Neural crest cell (in vitro differentiated cells): Measurements from ENCODE around the gene CUX1. TPM values are rescaled to one million over a fixed set of nuclear protein-coding genes. Genes with fewer than 3 reads are reported as not detected.

ENCODE experiments used
- DNase-seq: peaks from one replicate; pipeline ENCODE4 v3.0.0; 2021; ENCODE audit warnings: low read depth, mixed read lengths, low spot score
- H3K27ac Mint-ChIP-seq: one replicate; pipeline ENCODE4 v1.8.0; 2021; ENCODE audit warnings: mild to moderate bottlenecking, mixed read lengths; ENCODE audit not compliant: unreplicated experiment
- H3K27me3 Mint-ChIP-seq: 2 replicates; pipeline ENCODE4 v1.8.0; 2021; ENCODE audit warnings: low read depth, mild to moderate bottlenecking, mixed read lengths
- H3K36me3 Mint-ChIP-seq: 2 replicates; pipeline ENCODE4 v1.8.0; 2021; ENCODE audit warnings: low read depth, mild to moderate bottlenecking, mixed read lengths
- H3K4me1 Mint-ChIP-seq: 2 replicates; pipeline ENCODE4 v1.8.0; 2021; ENCODE audit warnings: mixed read lengths
- H3K4me3 Mint-ChIP-seq: one replicate; pipeline ENCODE4 v1.8.0; 2021; ENCODE audit warnings: mild to moderate bottlenecking, mixed read lengths
- H3K9me3 Mint-ChIP-seq: 2 replicates; pipeline ENCODE4 v1.8.0; 2021; ENCODE audit warnings: mixed read lengths
- CTCF ChIP-seq: fragments of 200-600 bp; sonication (generic); conservative IDR thresholded peaks from 2 replicates; pipeline ENCODE4 v1.5.0; 2021; ENCODE audit warnings: antibody characterized with exemption, mild to moderate bottlenecking
- total RNA-seq: library from RNA; stranded (reverse); gene quantifications from 2 replicates; pipeline ENCODE4 v1.2.1, GENCODE V29; 2021

Gene CUX1
- total RNA-seq, 1 donor from 2014 or later = 60.0 TPM

GRCh38 chr7:101963693-101964092, 146.3 kb downstream of the CUX1 start:
- H3K27me3 Mint-ChIP-seq = no peaks in the 10 kb centered on the region
- H3K4me3 Mint-ChIP-seq = no peak overlapping the region
- no peaks in the 10 kb centered on the region for H3K4me1 Mint-ChIP-seq
- H3K27ac Mint-ChIP-seq = no peak overlapping the region
- H3K36me3 Mint-ChIP-seq = no peaks in the 10 kb centered on the region
- no peak for DNase-seq
- H3K9me3 Mint-ChIP-seq = no peaks in the 10 kb centered on the region
- no peak for TF ChIP-seq CTCF

GRCh38 chr7:101964680-101965452, 147.4 kb downstream of the CUX1 start:
- DNase-seq = no peak
- H3K27ac Mint-ChIP-seq = peak overlapping the region; percentile 78
- H3K27me3 Mint-ChIP-seq = no peaks in the 10 kb centered on the region
- no peak overlapping the region for H3K4me3 Mint-ChIP-seq
- H3K9me3 Mint-ChIP-seq = no peaks in the 10 kb centered on the region
- H3K4me1 Mint-ChIP-seq = peaks cover 6% of the 10 kb centered on the region
- TF ChIP-seq CTCF = no peak
- no peaks in the 10 kb centered on the region for H3K36me3 Mint-ChIP-seq

GRCh38 chr7:101968720-101969466, 151.5 kb downstream of the CUX1 start:
- H3K4me3 Mint-ChIP-seq = no peak overlapping the region
- no peaks in the 10 kb centered on the region for H3K36me3 Mint-ChIP-seq
- H3K4me1 Mint-ChIP-seq = peaks cover 20% of the 10 kb centered on the region
- DNase-seq = no peak
- H3K9me3 Mint-ChIP-seq = no peaks in the 10 kb centered on the region
- no peaks in the 10 kb centered on the region for H3K27me3 Mint-ChIP-seq
- no peak for TF ChIP-seq CTCF
- no peak overlapping the region for H3K27ac Mint-ChIP-seq

GRCh38 chr7:101969997-101970585, 152.7 kb downstream of the CUX1 start:
- Mint-ChIP-seq H3K27me3 (no peaks in the 10 kb centered on the region), H3K4me1 (peaks cover 24% of the 10 kb centered on the region), H3K4me3 (no peak overlapping the region), H3K36me3 (no peaks in the 10 kb centered on the region), H3K9me3 (no peaks in the 10 kb centered on the region), H3K27ac (peak overlapping the region; percentile 15)
- no peak for DNase-seq
- no peak for TF ChIP-seq CTCF

GRCh38 chr7:101970801-101971200, 153.4 kb downstream of the CUX1 start:
- Mint-ChIP-seq H3K27ac (no peak overlapping the region), H3K9me3 (no peaks in the 10 kb centered on the region), H3K36me3 (no peaks in the 10 kb centered on the region), H3K4me1 (peaks cover 24% of the 10 kb centered on the region), H3K4me3 (no peak overlapping the region), H3K27me3 (no peaks in the 10 kb centered on the region)
- no peak for TF ChIP-seq CTCF
- DNase-seq = no peak
